SK-N-MC (cell line): ENCODE results near the gene SCARF2.

Experiments used
- DNase-seq: peaks from one replicate; pipeline ENCODE4 v3.0.0-alpha.2; 2011; ENCODE audit warnings: low read depth, low spot score
- H3K27ac ChIP-seq: fragments of 200-600 bp; sonication (generic); 2 replicates; pipeline ENCODE4 v1.5.1; 2016; ENCODE audit warnings: mixed run types
- H3K36me3 ChIP-seq: fragments of 200-600 bp; sonication (generic); 2 replicates; pipeline ENCODE4 v1.6.1; 2017; ENCODE audit warnings: antibody characterized with exemption, low read length, mixed read lengths; ENCODE audit not compliant: insufficient read depth
- H3K4me3 ChIP-seq: fragments of 200-600 bp; sonication (generic); 2 replicates; pipeline ENCODE4 v1.5.1; 2016
- H3K9ac ChIP-seq: fragments of 200-600 bp; sonication (generic); 2 replicates; pipeline ENCODE4 v1.8.0; 2017; ENCODE audit warnings: mixed run types, mixed read lengths; ENCODE audit not compliant: insufficient read length
- H3K9me3 ChIP-seq: fragments of 200-600 bp; sonication (generic); 2 replicates; pipeline ENCODE4 v1.6.1; 2017; ENCODE audit warnings: low read depth, mild to moderate bottlenecking, antibody characterized with exemption, low read length, moderate library complexity, mixed read lengths
- EZH2 ChIP-seq: fragments of 200-600 bp; sonication (generic); IDR thresholded peaks from one replicate; pipeline ENCODE4 v1.6.1; 2017; ENCODE audit warnings: antibody characterized with exemption
- FOXP2 ChIP-seq: optimal IDR thresholded peaks from 2 replicates; pipeline ENCODE3; 2011; ENCODE audit warnings: mild to moderate bottlenecking, moderate library complexity; ENCODE audit not compliant: insufficient read depth; ENCODE audit errors: extremely low read length, control extremely low read depth
- POLR2AphosphoS5 ChIP-seq: IDR thresholded peaks from 2 replicates; pipeline ENCODE4 v1.6.1; 2012; ENCODE audit warnings: mild to moderate bottlenecking, low read depth, low read length, borderline replicate concordance

SCARF2 gene

GRCh38 chr22:20427104-20427944, 10.3 kb downstream of the SCARF2 start:
- Histone ChIP-seq H3K27ac (no peak overlapping the region), H3K36me3 (peaks cover 9% of the 10 kb centered on the region; the same call in 1 of the 2 replicates), H3K9me3 (no peaks in the 10 kb centered on the region), H3K9ac (no peak overlapping the region), H3K4me3 (no peak overlapping the region)
- DNase-seq, result no peak
- TF ChIP-seq FOXP2, result no peak
- TF ChIP-seq EZH2, result no peak
- no peak for TF ChIP-seq POLR2AphosphoS5

GRCh38 chr22:20426259-20426615, 11.4 kb downstream of the SCARF2 start:
- TF ChIP-seq EZH2 (no peak), FOXP2 (no peak), POLR2AphosphoS5 (no peak)
- Histone ChIP-seq H3K9me3 (no peaks in the 10 kb centered on the region), H3K4me3 (no peak overlapping the region), H3K9ac (no peak overlapping the region), H3K27ac (no peak overlapping the region), H3K36me3 (peaks cover 9% of the 10 kb centered on the region; the same call in 1 of the 2 replicates)
- DNase-seq, result no peak

- Histone ChIP-seq H3K36me3 (peaks cover 9% of the 10 kb centered on the region; the same call in 1 of the 2 replicates), H3K27ac (no peak overlapping the region), H3K4me3 (no peak overlapping the region), H3K9ac (no peak overlapping the region), H3K9me3 (no peaks in the 10 kb centered on the region)
- no peak for TF ChIP-seq POLR2AphosphoS5
- no peak for TF ChIP-seq FOXP2
- no peak for TF ChIP-seq EZH2
- no peak for DNase-seq
Observed at GRCh38 chr22:20425566-20426258, 11.9 kb downstream of the SCARF2 start.

GRCh38 chr22:20424932-20425565, 12.6 kb downstream of the SCARF2 start:
- Histone ChIP-seq H3K9me3 (no peaks in the 10 kb centered on the region), H3K36me3 (peaks cover 9% of the 10 kb centered on the region; the same call in 1 of the 2 replicates), H3K27ac (peak overlapping the region; percentile 80; the same call in 1 of the 2 replicates), H3K4me3 (no peak overlapping the region), H3K9ac (no peak overlapping the region)
- DNase-seq, result no peak
- no peak for TF ChIP-seq EZH2
- no peak for TF ChIP-seq FOXP2
- TF ChIP-seq POLR2AphosphoS5, result no peak

- no peak overlapping the region for H3K9ac ChIP-seq
- TF ChIP-seq EZH2, result no peak
- TF ChIP-seq POLR2AphosphoS5, result no peak
- no peak for TF ChIP-seq FOXP2
- no peak overlapping the region for H3K4me3 ChIP-seq
- H3K27ac ChIP-seq, result peak overlapping the region; percentile 80
- no peaks in the 10 kb centered on the region for H3K9me3 ChIP-seq
- DNase-seq, result no peak
- H3K36me3 ChIP-seq, result peaks cover 9% of the 10 kb centered on the region; the same call in 1 of the 2 replicates
Observed at GRCh38 chr22:20424568-20424931, 13.1 kb downstream of the SCARF2 start.

- peak overlapping the region; percentile 31; the same call in 1 of the 2 replicates for H3K4me3 ChIP-seq
- peak overlapping the region; percentile 80 for H3K27ac ChIP-seq
- TF ChIP-seq EZH2 (no peak), POLR2AphosphoS5 (no peak; the same call in 1 of the 2 replicates), FOXP2 (no peak)
- no peaks in the 10 kb centered on the region for H3K9me3 ChIP-seq
- H3K9ac ChIP-seq, result no peak overlapping the region
- peaks cover 9% of the 10 kb centered on the region; the same call in 1 of the 2 replicates for H3K36me3 ChIP-seq
- DNase-seq, result no peak
Observed at GRCh38 chr22:20423906-20424551, 13.6 kb downstream of the SCARF2 start.

GRCh38 chr22:20423008-20423905, 14.4 kb downstream of the SCARF2 start:
- Histone ChIP-seq H3K9ac (no peak overlapping the region), H3K9me3 (no peaks in the 10 kb centered on the region), H3K4me3 (peak overlapping the region; percentile 31), H3K36me3 (peaks cover 9% of the 10 kb centered on the region; the same call in 1 of the 2 replicates), H3K27ac (peak overlapping the region; percentile 80)
- TF ChIP-seq EZH2 (no peak), POLR2AphosphoS5 (no peak; the same call in 1 of the 2 replicates), FOXP2 (no peak)
- DNase-seq, result no peak
